GM21825 (cell line): ENCODE data around the gene MAFG.

ENCODE experiments used
- ATAC-seq: cut with Tn5 transposase; IDR thresholded peaks from one replicate; pipeline ENCODE4 v1.9.1; 2021; ENCODE audit warnings: mild to moderate bottlenecking, moderate library complexity; ENCODE audit not compliant: unreplicated experiment

MAFG gene

DNA sequence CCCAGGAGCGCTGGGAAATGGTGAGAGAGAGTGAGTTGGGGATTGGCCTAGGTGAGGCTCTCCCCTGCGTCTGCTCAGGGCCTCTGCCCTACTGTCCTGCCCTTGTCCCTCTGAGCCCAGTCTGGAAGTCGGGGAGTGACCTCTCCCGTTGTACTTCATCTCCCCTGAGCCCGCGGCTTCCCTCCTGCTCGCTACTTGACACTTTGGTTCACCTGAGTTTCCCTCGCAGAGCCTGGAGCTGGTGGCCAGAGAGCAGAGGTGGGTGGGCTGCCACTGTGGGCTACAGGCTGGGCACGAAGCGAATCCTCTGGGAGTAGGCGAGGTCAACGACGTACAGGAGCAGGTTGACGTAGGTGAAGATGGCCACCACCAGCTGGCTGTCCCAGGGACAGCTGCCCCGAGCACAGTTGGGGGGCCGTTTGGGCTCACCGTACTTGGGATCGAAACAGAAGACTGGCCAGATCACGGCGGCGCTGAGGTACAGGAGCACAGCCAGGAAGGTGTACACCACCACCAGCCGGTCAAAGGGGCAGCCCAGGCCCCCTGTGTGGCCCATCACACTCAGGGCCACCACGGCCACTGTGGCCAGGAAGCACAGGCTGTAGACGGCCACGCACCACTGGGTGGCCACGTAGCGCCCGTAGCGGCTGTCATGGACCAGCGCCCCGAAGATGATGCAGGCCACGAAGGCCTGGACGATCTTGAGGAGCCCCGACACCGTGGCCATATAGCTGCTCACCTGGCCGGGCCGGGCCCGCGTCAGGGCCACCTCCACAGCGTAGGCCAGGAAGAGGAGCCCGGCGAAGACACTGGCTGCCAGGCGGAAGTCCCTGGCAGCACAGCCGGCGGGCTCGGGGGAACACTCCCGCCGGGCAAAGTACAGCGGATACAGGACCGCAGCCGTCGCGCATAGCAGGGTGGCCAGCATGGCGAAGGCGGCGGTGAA, 13.3 kb upstream of the MAFG start:
- no peak for ATAC-seq

DNA sequence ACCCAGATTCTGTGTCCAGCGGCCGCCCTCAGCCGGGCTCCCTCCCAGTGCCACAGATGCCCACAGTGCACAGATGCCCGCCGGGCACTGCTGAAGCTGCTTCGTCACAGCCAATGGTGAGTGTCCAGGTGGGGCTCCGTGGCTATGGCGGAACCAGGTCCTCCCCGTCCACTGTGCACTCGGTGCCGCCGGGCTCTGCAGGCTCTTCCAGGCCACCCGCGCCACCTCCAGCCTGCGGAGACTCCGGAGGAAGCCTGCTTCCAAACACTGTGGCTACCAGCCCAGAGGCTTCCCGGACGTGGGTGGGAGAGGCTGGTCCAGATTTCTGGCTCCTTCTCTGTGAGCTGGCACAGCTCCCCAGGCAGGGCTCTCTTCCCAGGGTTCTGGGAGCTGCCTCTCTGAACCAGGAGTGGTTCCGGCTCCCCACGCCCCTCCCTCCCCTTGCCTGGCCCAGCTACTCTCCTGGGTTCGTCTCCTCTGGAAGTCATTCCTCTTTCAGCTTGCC, 12.4 kb upstream of the MAFG start:
- ATAC-seq, result no peak

GRCh38 chr17:81939218-81939617, 11.7 kb upstream of the MAFG start:
- no peak for ATAC-seq

GRCh38 chr17:81935709-81936084, 8.2 kb upstream of the MAFG start:
- no peak for ATAC-seq

GRCh38 chr17:81934850-81935708, 7.5 kb upstream of the MAFG start:
- no peak for ATAC-seq

GRCh38 chr17:81934098-81934757, 6.7 kb upstream of the MAFG start:
- ATAC-seq, result no peak

GRCh38 chr17:81933178-81933699, 5.7 kb upstream of the MAFG start:
- no peak for ATAC-seq

GRCh38 chr17:81932333-81932983, 4.9 kb upstream of the MAFG start:
- ATAC-seq, result no peak

GRCh38 chr17:81931557-81932332, 4.2 kb upstream of the MAFG start:
- ATAC-seq, result no peak

DNA sequence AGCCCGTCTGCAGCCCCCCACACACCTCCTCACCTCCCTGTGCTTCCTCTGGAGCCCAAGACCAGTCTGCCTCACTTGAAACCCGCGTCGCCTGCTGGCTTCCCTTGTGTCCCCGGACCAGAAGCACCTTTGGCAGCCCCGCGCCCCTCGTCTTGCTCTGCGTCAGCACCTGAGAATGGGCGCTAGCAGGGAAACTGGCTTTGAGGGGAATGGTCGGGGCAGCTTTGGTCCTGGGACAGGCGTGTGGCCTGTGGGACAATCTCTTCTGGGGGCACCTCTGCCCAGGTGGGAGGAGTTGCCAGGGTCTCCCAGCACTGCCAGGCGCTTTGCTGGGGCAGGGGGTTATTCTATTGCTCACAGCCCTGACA, 3.6 kb upstream of the MAFG start:
- no peak for ATAC-seq

- no peak for ATAC-seq
These were observed 2.9 kb upstream of the MAFG start for GRCh38 chr17:81930142-81931125.

- no peak for ATAC-seq
These were observed 2.0 kb upstream of the MAFG start for GRCh38 chr17:81929253-81930141.

GRCh38 chr17:81928544-81929252, 1.2 kb upstream of the MAFG start:
- no peak for ATAC-seq

GRCh38 chr17:81927152-81927652, 333 bp downstream of the MAFG start:
- no peak for ATAC-seq

DNA sequence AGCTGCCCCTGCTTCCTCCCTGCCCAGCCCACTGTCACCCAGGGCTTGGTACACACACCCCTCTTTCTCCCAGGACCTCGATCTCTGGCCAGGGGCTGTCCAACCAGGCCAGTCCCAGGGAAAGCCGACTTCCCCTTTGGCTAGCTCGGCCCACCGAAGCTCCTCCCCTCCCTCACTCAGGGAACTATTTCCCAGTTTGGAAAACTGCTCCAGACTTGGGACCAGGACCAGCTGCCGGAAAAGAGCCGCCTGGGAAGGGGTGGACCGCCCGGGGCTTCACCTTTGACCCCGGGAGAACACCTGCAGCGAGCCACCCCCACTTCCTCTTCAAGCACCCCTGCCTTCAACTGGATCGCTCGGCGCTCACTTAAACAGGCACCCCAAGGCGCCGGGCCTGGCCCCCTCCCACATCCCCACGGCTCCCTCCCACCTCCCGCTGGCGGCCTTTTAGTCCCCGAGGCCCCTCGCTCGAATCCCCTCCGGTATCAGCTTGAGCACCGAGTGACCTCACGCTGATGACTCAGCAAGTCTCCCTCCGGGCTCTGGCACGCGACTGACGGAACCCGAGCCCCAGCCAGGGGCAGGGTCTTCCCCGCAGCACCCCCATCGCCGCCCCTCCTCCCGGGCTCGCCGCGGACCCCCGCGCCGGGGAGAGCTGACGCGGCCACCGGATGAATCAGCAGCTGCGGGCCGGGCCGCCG, 934 bp downstream of the MAFG start:
- peak; percentile 16 for ATAC-seq

- ATAC-seq, result no peak
These were observed 1.6 kb downstream of the MAFG start for GRCh38 chr17:81925860-81926450.
